ENCODE results near the gene AFAP1L2.

GRCh38 chr10:114255227-114255626 is 149.1 kb downstream of the AFAP1L2 start:
- no peak for TF ChIP-seq EZH2 (IDR thresholded peaks at IDR 0.05; ENCODE audit: borderline replicate concordance, insufficient read depth, low read length, poor library complexity, severe bottlenecking)
- TF ChIP-seq, protein P1, sequence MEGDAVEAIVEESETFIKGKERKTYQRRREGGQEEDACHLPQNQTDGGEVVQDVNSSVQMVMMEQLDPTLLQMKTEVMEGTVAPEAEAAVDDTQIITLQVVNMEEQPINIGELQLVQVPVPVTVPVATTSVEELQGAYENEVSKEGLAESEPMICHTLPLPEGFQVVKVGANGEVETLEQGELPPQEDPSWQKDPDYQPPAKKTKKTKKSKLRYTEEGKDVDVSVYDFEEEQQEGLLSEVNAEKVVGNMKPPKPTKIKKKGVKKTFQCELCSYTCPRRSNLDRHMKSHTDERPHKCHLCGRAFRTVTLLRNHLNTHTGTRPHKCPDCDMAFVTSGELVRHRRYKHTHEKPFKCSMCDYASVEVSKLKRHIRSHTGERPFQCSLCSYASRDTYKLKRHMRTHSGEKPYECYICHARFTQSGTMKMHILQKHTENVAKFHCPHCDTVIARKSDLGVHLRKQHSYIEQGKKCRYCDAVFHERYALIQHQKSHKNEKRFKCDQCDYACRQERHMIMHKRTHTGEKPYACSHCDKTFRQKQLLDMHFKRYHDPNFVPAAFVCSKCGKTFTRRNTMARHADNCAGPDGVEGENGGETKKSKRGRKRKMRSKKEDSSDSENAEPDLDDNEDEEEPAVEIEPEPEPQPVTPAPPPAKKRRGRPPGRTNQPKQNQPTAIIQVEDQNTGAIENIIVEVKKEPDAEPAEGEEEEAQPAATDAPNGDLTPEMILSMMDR (IDR thresholded peaks at IDR 0.05; ENCODE audit: poor library complexity, severe bottlenecking), result no peak
- TF ChIP-seq POLR2AphosphoS5 (IDR thresholded peaks at IDR 0.05), result no peak
- no peak for TF ChIP-seq REST (IDR thresholded peaks at IDR 0.05; ENCODE audit: borderline replicate concordance)
- no peak for TF ChIP-seq SMC3 (conservative IDR thresholded peaks at IDR 0.05; ENCODE audit: poor library complexity)
- no peak for TF ChIP-seq RAD21 (conservative IDR thresholded peaks at IDR 0.05)
- no peak for TF ChIP-seq TAF1 (IDR thresholded peaks at IDR 0.05; ENCODE audit: low read depth)

Data from neural cell (in vitro differentiated cells).